RWPE1 (cell line): ENCODE measurements around the gene CTBP2.

Experiments used
- CTCF ChIA-PET: fragments of 350-600 bp; sonication (Branson Sonifier 250); formaldehyde crosslinking; extraction: SDS; loops from one replicate; lab custom pipeline; 2021; lab: Yijun Ruan, JAX
- POLR2A ChIA-PET: fragments of 400-600 bp; formaldehyde crosslinking; extraction: SDS; loops from one replicate; lab custom pipeline; 2020; ENCODE audit warnings: antibody characterized with exemption; ENCODE audit not compliant: low non-redundant PET; lab: Yijun Ruan, JAX
- DNase-seq: peaks from one replicate; pipeline ENCODE4 v3.0.0; 2012; ENCODE audit warnings: low spot score
- H3K27ac ChIP-seq: fragments of 450-650 bp; 2 replicates; pipeline ENCODE4 v1.5.1; 2017
- CTCF ChIP-seq: fragments of 450-650 bp; conservative IDR thresholded peaks from 2 replicates; pipeline ENCODE4 v1.5.1; 2017; ENCODE audit warnings: low read depth, mild to moderate bottlenecking

The CTBP2 gene

GRCh38 chr10:125092564-125093031 lies 67.8 kb downstream of the CTBP2 start:
- CTCF ChIA-PET: no interaction called here

GRCh38 chr10:125091891-125092290 lies 68.5 kb downstream of the CTBP2 start:
- no peak for TF ChIP-seq CTCF
- DNase-seq: no peak
- CTCF ChIA-PET: interaction anchor here (0.6 kb wide), 1 partner anchor 65 kb away, joined by 3 read pairs; no protein-coding TSS in a partner anchor
- POLR2A ChIA-PET: interaction anchor here (0.7 kb wide), 1 partner anchor 240 kb away, joined by 5 read pairs; no protein-coding TSS in a partner anchor
- H3K27ac ChIP-seq: peak overlapping the region; percentile 47

More at GRCh38 chr10:125092564-125093031, 67.8 kb downstream of the CTBP2 start:
- H3K27ac ChIP-seq: peak overlapping the region; percentile 47
- no peak for TF ChIP-seq CTCF
- DNase-seq: no peak
- POLR2A ChIA-PET: no interaction called here

- CTCF ChIA-PET: interaction anchor here (0.7 kb wide), 1 partner anchor 28 kb away, joined by 3 read pairs; no protein-coding TSS in a partner anchor
- POLR2A ChIA-PET: no interaction called here
- peak overlapping the region; percentile 29 for H3K27ac ChIP-seq
- no peak for DNase-seq
- TF ChIP-seq CTCF: no peak
Measured at GRCh38 chr10:125089469-125089868, 70.9 kb downstream of the CTBP2 start.

- no peak for TF ChIP-seq CTCF
- DNase-seq: no peak
- peak overlapping the region; percentile 76 for H3K27ac ChIP-seq
- ChIA-PET POLR2A (no interaction called here), CTCF (interaction anchor here (0.5 to 1.6 kb wide), 3 partner anchors 9 to 40 kb away, joined by 3 read pairs; no protein-coding TSS in a partner anchor)
Measured at GRCh38 chr10:125087897-125088215, 72.5 kb downstream of the CTBP2 start.

DNA sequence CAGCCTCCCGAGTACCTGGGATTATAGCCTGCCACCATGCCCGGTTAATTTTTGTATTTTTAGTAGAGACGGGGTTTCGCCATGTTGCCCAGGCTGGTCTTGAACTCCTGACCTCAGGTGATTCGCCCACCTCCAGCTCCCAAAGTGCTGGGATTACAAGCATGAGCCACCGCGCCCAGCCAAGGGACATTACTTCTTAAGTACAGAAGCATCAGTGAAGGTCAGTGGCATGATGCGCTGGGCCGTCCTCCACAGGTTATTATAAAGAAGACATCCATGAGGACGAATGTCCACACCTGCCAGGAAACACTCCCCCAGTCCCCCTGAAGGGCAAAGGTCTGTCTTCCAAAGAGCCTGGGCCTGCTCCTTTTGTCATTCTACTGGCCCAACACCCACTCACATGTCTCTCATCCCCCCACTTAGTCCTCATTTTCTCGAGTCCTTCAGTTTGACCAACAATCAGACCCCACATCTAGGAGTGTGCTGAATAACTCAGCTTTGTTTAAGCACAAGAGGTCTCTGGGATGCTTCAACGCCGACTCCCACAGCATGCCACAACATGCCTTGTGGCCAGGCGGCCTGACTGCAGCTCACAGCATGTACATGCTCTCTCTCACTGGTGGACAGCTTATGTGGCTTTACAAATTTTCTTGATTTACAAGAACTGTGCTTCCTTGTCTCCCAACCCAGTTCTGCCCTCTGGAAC lies 73.0 kb downstream of the CTBP2 start:
- no peak for TF ChIP-seq CTCF
- POLR2A ChIA-PET: no interaction called here
- peak overlapping the region; percentile 76 for H3K27ac ChIP-seq
- CTCF ChIA-PET: interaction anchor here (0.6 to 1.6 kb wide), 2 partner anchors 17 to 39 kb away, joined by 3 read pairs; no protein-coding TSS in a partner anchor
- DNase-seq: peak; percentile 76

DNA sequence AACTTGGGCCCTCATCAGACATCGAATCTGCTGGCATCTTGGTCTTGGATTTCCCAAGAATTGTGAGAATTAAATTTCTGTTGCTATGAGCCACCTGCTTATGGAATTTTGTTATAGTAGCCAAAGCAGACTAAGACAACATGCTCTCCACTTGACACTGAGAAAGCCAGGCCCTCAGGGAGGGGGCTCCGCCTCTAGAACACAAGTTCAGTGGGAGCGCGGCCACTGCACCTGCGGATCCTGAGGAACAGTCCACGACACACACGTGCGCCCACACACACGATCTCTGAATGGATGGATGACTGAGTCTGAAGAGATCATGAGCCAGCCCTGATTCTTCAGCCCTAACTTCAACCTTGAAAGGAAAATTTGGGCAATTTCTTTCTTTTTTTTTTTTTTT lies 73.7 kb downstream of the CTBP2 start:
- H3K27ac ChIP-seq: peak overlapping the region; percentile 76
- TF ChIP-seq CTCF: no peak
- DNase-seq: no peak
- POLR2A ChIA-PET: no interaction called here
- CTCF ChIA-PET: interaction anchor here (0.7 kb wide), 1 partner anchor 51 kb away, joined by 3 read pairs; no protein-coding TSS in a partner anchor
